Kidney (tissue), 14 donors: ENCODE measurements around the gene MPO. TPM values are rescaled to one million over a fixed set of nuclear protein-coding genes. Genes with fewer than 3 reads are reported as not detected.

Source experiments
- DNase-seq, 5 donors: peaks; one replicate each; pipeline ENCODE4 v3.0.0-alpha.2; 2013 to 2020
- FAIRE-seq: peaks from 2 replicates; lab custom pipeline; 2012; peaks lifted over from hg19 to GRCh38; lab: Jason Lieb, UNC
- H3K27ac ChIP-seq, 2 donors: one replicate each; pipeline ENCODE4 v1.7.0; 2013; ENCODE audit warnings: low read depth in 2 of 2, low read length in 2 of 2, inconsistent platforms in 1 of 2
- H3K27me3 ChIP-seq: one replicate; pipeline ENCODE4 v1.7.1; 2013; ENCODE audit warnings: low read length, inconsistent platforms; ENCODE audit not compliant: control insufficient read depth, insufficient read depth
- H3K36me3 ChIP-seq, 3 donors: one replicate each; pipeline versions ENCODE4 v1.7.0 to v1.7.1; 2013; ENCODE audit warnings: low read length in 3 of 3, control low read depth in 1 of 3, inconsistent platforms in 1 of 3; ENCODE audit not compliant: insufficient read depth in 3 of 3, control insufficient read depth in 2 of 3
- H3K4me1 ChIP-seq, 3 donors: one replicate each; pipeline versions ENCODE4 v1.7.0 to v1.7.1; 2013; ENCODE audit warnings: low read length in 3 of 3, inconsistent platforms in 1 of 3, low read depth in 1 of 3; ENCODE audit not compliant: control insufficient read depth in 2 of 3, insufficient read depth in 2 of 3
- H3K4me3 ChIP-seq, 3 donors: one replicate each; pipeline versions ENCODE4 v1.7.0 to v1.8.1; 2013; ENCODE audit warnings: low read length in 3 of 3, control low read depth in 1 of 3, inconsistent platforms in 1 of 3
- H3K9ac ChIP-seq, 3 donors: one replicate each; pipeline versions ENCODE4 v1.7.0 to v1.7.1; 2013; ENCODE audit warnings: low read length in 3 of 3, control low read depth in 1 of 3, inconsistent platforms in 1 of 3
- H3K9me3 ChIP-seq, 3 donors: one replicate each; pipeline versions ENCODE4 v1.7.0 to v1.7.1; 2013; ENCODE audit warnings: low read length in 3 of 3, control low read depth in 1 of 3, inconsistent platforms in 1 of 3; ENCODE audit not compliant: control insufficient read depth in 2 of 3, insufficient read depth in 1 of 3
- intact Hi-C: fragments of 100-400 bp; cut with DNase I; formaldehyde crosslinking; loops from one replicate; pipeline ENCODE4 v1.11.1; 2022
- polyA plus RNA-seq: library from polyadenylated mRNA; stranded (reverse); fragments of 350-450 nt; fragmentation: Illumina TruSeq; extraction: RNeasy Lipid Tissue Mini Kit (QIAGEN cat#74804); gene quantifications from one replicate; pipeline ENCODE4 v1.2.3, GENCODE V29; 2014; ENCODE audit warnings: low read depth, low replicate concordance; ENCODE audit not compliant: insufficient read depth
- total RNA-seq: library from RNA; stranded (reverse); fragmentation: NEBNext Ultra II Directional; extraction: Animal tissue kit (Norgen Biotek cat#: 25700); gene quantifications from one replicate; pipeline ENCODE4 v1.2.1, GENCODE V29; 2021
- TF ChIP-seq, protein P1 (sequence below): IDR thresholded peaks from 3 replicates; pipeline ENCODE4 v1.5.1; 2012; ENCODE audit warnings: mild to moderate bottlenecking, moderate library complexity, borderline replicate concordance; ENCODE audit not compliant: insufficient read depth; ENCODE audit errors: extremely low read depth
- donor health status: control.
- donor health status: control.
- donor health status: control.
- donor health status: control.
- donor health status: control.
- donor health status: DM: yes; HTN: yes; CAD: no.
- donor health status: Normal renal cell carcinoma (clear cell type).

Gene MPO
- total and polyA plus RNA-seq, 2 donors from 2014 or later, result 0.47 TPM; not detected in 1

DNA sequence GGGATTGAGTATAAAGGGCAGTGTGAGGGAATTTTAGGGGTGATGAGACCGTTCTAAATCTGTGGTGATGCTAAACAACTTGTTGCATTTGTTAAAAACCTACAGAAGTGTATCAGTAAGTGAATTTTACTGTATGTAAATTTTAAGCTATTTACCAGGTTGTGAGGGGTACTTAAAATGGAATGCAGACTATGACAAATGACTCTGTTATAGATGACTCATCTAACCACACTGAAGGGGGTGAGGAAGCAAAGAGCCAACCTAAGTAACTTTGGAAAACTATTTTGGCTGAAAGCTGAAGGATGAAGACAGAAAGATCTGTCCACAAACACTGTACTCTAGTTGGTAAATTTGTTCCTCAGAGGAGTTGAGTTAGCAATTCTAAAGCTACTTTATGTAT, 56.4 kb downstream of the MPO start:
- no peak for DNase-seq
- H3K27ac ChIP-seq, result no peak overlapping the region
- H3K36me3 ChIP-seq, result no peaks in the 10 kb centered on the region
- TF ChIP-seq, protein P1, sequence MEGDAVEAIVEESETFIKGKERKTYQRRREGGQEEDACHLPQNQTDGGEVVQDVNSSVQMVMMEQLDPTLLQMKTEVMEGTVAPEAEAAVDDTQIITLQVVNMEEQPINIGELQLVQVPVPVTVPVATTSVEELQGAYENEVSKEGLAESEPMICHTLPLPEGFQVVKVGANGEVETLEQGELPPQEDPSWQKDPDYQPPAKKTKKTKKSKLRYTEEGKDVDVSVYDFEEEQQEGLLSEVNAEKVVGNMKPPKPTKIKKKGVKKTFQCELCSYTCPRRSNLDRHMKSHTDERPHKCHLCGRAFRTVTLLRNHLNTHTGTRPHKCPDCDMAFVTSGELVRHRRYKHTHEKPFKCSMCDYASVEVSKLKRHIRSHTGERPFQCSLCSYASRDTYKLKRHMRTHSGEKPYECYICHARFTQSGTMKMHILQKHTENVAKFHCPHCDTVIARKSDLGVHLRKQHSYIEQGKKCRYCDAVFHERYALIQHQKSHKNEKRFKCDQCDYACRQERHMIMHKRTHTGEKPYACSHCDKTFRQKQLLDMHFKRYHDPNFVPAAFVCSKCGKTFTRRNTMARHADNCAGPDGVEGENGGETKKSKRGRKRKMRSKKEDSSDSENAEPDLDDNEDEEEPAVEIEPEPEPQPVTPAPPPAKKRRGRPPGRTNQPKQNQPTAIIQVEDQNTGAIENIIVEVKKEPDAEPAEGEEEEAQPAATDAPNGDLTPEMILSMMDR, result no peak
- H3K9ac ChIP-seq, result no peak overlapping the region
- intact Hi-C loops, result no loop called here
- H3K27me3 ChIP-seq, result no peaks in the 10 kb centered on the region
- peaks cover 0 to 3% (median 0%) of the 10 kb centered on the region in 3 donors for H3K4me1 ChIP-seq
- no peaks in the 10 kb centered on the region for H3K9me3 ChIP-seq
- FAIRE-seq, result no peak
- H3K4me3 ChIP-seq, result no peak overlapping the region

Other genes starting within 250 kb of the MPO start
- 43.2 TPM for gene DYNLL2, start 197.5 kb downstream of the MPO start, total RNA-seq
- gene DYNLL2, start 197.5 kb downstream of the MPO start, polyA plus RNA-seq, result 59.7 TPM
- 0.06 TPM for gene OR4D1, start 132.6 kb downstream of the MPO start, total RNA-seq
- not detected for gene OR4D1, start 132.6 kb downstream of the MPO start, polyA plus RNA-seq
- gene OR4D2, start 114.0 kb downstream of the MPO start, total RNA-seq, result not detected
- not detected for gene OR4D2, start 114.0 kb downstream of the MPO start, polyA plus RNA-seq
- gene EPX, start 88.2 kb downstream of the MPO start, total RNA-seq, result 0.19 TPM
- gene EPX, start 88.2 kb downstream of the MPO start, polyA plus RNA-seq, result not detected
- gene MKS1, start 61.7 kb downstream of the MPO start, total RNA-seq, result 25.6 TPM
- gene MKS1, start 61.7 kb downstream of the MPO start, polyA plus RNA-seq, result 17.2 TPM
- gene LPO, start 42.4 kb downstream of the MPO start, total RNA-seq, result not detected
- not detected for gene LPO, start 42.4 kb downstream of the MPO start, polyA plus RNA-seq
- 30.6 TPM for gene TSPOAP1, start 47.9 kb upstream of the MPO start, total RNA-seq
- gene TSPOAP1, start 47.9 kb upstream of the MPO start, polyA plus RNA-seq, result 12.5 TPM
- 60.5 TPM for gene SUPT4H1, start 71.3 kb upstream of the MPO start, total RNA-seq
- gene SUPT4H1, start 71.3 kb upstream of the MPO start, polyA plus RNA-seq, result 129 TPM
- gene RNF43, start 136.6 kb upstream of the MPO start, total RNA-seq, result 9.5 TPM
- gene RNF43, start 136.6 kb upstream of the MPO start, polyA plus RNA-seq, result 7.8 TPM
- gene HSF5, start 207.5 kb upstream of the MPO start, total RNA-seq, result 0.19 TPM
- gene HSF5, start 207.5 kb upstream of the MPO start, polyA plus RNA-seq, result not detected
- gene MTMR4, start 233.7 kb upstream of the MPO start, total RNA-seq, result 42.9 TPM
- 13.3 TPM for gene MTMR4, start 233.7 kb upstream of the MPO start, polyA plus RNA-seq